Activated CD8-positive, alpha-beta memory T cell treated with anti-CD3 and anti-CD28 coated beads for 4 hours (primary cell): ENCODE data around the gene MRPL9.

Source experiments
- DNase-seq, 2 donors: peaks; one replicate each; pipeline ENCODE4 v3.0.0-alpha.2; 2020; ENCODE audit warnings: low read depth in 2 of 2

MRPL9 gene

GRCh38 chr1:151762941-151763921 lies at the start of gene MRPL9:
Gene MRPL9 (minus strand): TSS chr1:151763496. CDS start chr1:151763479, 17 bp downstream.
- DNase-seq: peak; percentile 64 to 71

- DNase-seq: no peak
Observed at GRCh38 chr1:151811181-151811580, 47.9 kb upstream of the MRPL9 start.

DNA sequence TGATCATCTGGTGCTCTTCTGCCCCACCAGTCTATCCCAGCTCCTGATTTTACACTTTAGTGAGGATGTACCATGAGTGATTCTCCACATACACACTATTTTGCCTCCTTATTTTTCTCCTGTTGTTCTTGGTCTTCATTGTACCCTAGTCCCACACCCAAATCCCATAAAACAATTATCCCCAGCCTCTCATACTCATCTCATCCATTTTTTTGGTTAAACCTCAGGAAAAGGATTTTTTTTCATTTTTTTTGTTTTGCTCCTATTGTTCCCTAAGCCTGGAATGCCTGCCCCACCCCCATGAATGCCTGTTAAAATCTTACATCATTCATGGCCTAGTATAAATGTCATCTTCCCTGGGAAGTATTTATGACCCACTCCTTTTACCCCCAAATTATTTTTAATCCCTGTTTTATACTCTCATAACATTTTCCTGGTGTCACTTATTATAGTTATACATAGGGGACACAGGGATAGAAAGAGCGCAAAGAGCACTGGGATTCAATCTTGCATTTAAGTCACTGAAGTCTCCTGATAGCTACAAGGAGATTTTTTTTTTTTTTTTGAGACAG lies 46.8 kb upstream of the MRPL9 start:
- no peak for DNase-seq

DNA sequence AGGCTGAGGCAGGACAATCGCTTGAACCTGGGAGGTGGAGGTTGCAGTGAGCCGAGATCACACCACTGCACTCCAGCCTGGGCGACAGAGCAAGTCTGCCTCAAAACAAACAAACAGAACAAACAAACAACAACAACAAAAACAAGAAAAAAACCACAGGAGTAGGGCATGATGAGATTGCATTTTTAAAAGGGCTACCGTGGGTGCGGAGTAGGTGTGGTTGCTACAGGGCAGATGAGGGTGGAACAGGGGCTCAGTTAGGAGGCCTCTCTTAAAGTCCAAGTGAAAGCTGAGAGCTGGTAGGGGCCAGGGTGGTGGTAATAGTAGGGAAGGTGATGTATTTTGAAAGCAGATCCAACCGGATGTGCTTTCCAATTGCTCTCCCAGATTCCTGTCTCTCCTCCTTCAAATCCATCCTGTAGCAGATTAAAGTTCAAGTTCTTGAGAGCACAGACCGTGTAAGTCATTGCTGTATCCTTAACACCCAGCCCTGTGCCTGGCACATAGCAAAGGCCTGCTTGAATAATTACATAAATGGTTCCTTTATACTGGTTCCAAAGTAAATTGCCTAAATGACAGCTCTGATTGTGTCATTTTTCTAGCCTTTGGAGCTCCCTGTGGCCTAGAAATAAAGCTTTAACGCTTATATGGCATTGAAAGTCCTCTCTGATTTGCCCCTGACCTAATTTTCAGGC lies 46.1 kb upstream of the MRPL9 start:
- no peak for DNase-seq

DNA sequence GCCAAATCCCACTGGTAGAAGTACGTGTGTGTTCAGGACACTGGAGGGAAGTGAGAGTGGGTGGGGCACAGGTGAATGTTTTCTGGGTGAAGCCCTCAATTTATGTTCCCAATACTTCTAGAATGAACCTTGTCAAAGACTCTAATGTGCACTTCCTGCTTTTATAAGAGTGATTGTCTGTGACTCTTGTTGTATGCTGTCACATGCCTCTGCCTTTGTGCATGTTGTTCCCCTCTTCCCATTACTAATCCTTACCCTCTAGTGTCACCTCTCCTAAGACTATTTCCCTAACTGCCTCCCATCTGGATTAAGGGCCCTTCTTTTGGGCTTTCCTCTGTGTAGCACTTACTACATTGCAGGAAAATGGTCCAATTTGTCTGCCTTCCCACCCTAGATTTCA lies 44.5 kb upstream of the MRPL9 start:
- DNase-seq: no peak

GRCh38 chr1:151807131-151807530 lies 43.8 kb upstream of the MRPL9 start:
- no peak for DNase-seq

DNA sequence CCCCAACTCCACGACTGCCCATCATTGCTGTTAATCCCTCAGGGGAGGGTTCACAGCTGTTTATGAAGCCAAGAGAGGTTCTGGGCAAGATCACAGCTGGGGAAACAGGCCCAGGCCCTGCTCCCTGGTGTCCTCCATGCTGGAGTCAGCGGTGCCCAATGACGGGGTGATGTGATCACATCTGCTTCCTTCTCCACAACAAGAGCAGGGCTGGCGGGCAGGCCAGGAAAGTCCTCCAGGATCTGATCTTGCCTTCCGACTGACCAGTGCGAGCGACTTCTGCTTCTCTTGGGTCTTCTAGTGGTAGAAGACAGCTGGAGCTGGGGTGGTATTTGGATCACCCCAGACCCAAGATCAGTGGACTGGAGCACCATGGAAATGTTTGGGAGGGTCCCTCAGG lies 42.9 kb upstream of the MRPL9 start:
- no peak for DNase-seq

DNA sequence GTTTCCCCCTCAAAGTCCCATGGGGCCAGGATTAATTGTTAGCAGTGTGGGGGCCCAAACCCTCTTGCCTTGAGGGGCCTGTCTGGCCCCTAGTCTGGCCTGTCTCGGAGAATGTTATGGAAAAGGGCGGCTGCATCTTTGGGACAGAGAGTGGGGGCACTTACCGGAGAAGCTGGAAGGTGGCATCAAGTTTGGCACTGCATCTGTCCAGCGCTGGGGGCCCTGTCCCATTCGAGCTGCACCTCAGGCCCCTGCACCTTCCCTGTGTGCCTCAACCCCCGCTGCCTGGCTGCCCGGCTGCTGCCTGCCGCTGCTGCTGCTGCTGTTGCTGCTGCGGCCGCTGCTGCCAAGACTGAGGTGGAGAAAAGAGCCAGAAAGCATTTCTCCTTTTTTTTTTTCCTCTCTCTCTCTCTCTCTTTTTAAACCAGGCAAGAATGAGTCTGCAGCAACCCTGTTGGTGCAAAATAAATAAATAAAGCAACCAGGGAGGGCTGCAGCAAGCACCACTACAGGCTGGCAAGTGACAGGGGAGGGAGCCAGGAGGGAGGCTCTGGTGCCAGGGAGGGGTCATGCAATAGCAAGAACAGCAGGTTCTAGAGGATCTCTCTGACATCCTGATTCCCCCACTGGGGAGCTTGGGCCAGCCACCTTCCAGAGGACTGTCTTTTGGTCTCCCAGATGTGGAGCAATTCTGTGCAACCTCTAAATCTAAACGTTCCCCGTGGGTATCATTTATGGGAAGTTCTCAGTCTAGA lies 41.9 kb upstream of the MRPL9 start, which contains the start of gene LINGO4:
Gene LINGO4 (minus strand): TSS at position 354 of the 755 bp plus-strand sequence. CDS start 2,715 bp downstream, outside the sequence.
- DNase-seq: no peak

- DNase-seq: no peak
Observed at GRCh38 chr1:151803915-151804314, 40.6 kb upstream of the MRPL9 start.

- no peak for DNase-seq
Observed at GRCh38 chr1:151803164-151803563, 39.9 kb upstream of the MRPL9 start.

GRCh38 chr1:151802372-151802771 lies 39.1 kb upstream of the MRPL9 start:
- no peak for DNase-seq

GRCh38 chr1:151801846-151802245 lies 38.5 kb upstream of the MRPL9 start:
- DNase-seq: no peak

- no peak for DNase-seq
Observed at GRCh38 chr1:151801310-151801820, 38.1 kb upstream of the MRPL9 start.

GRCh38 chr1:151800830-151801229 lies 37.5 kb upstream of the MRPL9 start:
- DNase-seq: no peak

DNA sequence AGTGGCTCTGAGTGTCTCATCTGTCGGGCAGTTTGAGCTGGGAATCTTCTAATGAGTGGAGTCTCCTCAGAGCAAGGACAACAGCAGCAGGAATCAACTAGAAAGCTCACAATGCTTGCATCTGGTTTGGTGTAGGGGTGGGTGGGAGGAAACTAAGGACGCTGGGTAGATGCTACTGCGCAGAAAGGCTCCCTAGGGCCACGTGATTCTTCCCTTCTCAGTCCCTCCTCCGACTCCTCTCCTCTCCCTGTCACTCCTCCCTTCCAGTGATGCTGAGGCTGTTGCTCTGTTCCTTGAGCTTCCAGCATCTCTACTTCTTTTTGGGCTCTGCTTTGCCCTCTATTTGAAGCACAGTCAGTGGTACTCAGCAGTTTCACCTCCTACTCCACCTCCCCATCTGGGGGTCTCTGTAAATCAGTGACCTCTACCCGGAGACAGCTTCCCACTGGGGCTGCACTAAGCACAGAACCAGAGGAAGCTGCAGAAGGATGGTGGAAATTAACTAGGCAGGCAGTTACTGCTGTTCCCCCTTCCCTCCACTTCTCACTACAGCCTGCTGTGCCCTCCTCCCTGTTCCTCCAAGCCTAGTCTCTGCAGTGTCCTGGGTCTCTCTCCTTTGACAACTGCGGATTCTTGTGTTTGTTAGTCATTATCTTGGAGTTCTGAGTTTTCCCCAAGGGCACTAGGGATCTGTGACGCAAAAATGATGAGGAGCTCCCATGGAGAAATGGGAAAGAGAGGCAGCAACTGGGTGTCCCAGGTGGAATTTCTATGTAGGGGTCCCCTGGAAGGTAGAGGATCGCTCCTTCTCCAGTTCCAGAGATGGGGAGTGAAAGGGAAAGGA lies 36.1 kb upstream of the MRPL9 start:
- no peak for DNase-seq

DNA sequence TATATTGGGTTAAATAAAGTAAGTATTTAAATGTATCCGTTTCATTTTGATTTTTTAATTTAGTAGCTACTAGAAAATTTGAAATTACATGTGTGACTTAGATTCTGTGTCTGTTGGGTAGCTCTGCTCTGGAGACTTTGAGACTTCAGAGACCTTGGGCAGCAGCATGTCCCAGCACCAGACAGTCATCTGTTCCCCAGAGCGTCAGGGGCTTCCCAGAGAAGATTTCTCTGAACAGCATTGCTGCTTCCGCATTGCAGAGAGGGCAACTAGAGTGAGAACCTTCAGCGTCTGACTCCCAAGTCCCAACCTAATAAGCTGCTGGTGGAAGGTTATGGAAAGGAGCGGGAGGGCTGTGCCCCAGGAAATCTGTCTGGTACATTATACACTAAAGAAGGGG lies 35.3 kb upstream of the MRPL9 start:
- no peak for DNase-seq

- DNase-seq: no peak
Observed at GRCh38 chr1:151790940-151791651, 27.8 kb upstream of the MRPL9 start.

DNA sequence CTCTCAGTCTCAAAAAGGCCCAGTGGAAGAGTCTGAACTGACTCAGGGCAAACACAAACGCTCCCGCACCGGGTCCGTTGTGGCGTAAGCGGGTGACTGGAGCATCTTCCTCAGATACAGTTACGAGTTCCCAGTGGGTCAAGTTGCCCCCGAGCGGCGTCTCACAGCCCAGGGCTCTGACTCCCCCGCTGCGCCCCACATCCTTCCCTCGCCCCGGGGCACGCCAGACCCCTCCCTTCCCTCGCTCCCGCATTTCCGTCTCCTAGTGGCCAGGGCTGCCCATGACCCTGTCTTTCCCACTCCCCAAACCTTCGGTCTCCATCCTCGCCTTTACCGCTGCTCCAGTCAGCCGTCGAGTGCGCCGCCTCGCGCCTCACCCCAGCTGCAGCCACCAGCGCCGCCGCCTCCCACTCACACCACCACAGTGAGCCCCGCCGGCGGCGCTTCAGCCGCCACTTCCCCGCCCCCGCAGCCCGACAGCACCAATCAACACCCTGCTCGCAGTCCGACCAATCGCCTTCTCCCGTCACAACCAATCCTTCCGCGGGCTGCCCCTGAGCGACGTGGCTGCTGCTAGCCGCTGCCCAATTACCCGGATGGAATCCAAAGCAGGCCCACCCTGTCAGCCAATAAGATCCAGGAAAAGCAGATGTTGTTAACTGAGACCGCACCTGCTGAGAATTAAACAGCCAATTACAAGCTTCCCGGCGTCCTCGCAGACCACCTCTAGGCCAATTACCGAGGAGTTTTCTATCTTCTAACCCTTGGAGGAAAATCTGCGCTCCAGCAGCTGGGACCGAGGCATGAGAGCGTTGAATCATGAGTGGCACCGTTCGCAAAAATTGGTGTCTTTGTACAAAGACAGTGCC lies 27.0 kb upstream of the MRPL9 start, which contains the start of gene TDRKH:
Gene TDRKH (minus strand): TSS at position 430 of the 869 bp plus-strand sequence. CDS start 7,478 bp downstream, outside the sequence.
- DNase-seq: peak; percentile 97 to 99

DNA sequence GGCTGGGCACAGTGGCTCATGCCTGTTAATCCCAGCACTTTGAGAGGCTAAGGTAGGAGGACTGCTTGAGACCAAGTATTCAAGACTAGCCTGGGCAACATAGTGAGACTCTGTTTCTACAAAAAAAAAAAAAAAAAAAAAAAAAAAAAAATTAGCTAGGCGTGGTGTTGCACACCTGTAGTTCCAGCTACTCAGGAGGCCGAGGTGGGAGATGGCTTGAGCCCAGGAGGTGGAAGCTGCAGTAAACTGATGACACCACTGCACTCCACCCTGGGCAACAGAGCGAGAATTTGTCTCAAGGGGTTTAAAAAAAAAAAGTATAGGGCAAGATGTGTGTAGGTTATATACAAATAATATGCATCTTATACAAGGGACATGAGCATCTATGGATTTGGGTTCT lies 24.4 kb upstream of the MRPL9 start:
- no peak for DNase-seq
